ENCODE measurements around the gene KRT23.

Gene KRT23

GRCh38 chr17:40951011-40951622 lies 13.7 kb upstream of the KRT23 start:
- TF ChIP-seq TCF7L2 (IDR thresholded peaks at IDR 0.05; ENCODE audit: borderline replicate concordance, low read depth, low read length) (no peak), ZNF211 (tag by site-specific recombination; IDR thresholded peaks at IDR 0.05; ENCODE audit: low read depth) (no peak), ZNF155 (tag by site-specific recombination; IDR thresholded peaks at IDR 0.05) (no peak), ZNF423 (tag by site-specific recombination; IDR thresholded peaks at IDR 0.05) (no peak), RBAK (tag by site-specific recombination; IDR thresholded peaks at IDR 0.05) (no peak), ZNF560 (tag by site-specific recombination; IDR thresholded peaks at IDR 0.05; ENCODE audit: borderline replicate concordance) (no peak), ZNF280C (tag by site-specific recombination; IDR thresholded peaks at IDR 0.05) (no peak), ZNF585B (tag by site-specific recombination; IDR thresholded peaks at IDR 0.05) (no peak), SALL2 (tag by site-specific recombination; IDR thresholded peaks at IDR 0.05; ENCODE audit: borderline replicate concordance) (no peak), ZNF426 (tag by site-specific recombination; IDR thresholded peaks at IDR 0.05) (no peak), ZNF184 (tag by site-specific recombination; IDR thresholded peaks at IDR 0.05) (no peak), ZNF146 (tag by site-specific recombination; IDR thresholded peaks at IDR 0.05) (no peak), ZNF571 (tag by site-specific recombination; IDR thresholded peaks at IDR 0.05) (no peak), ZNF350 (tag by site-specific recombination; IDR thresholded peaks at IDR 0.05) (no peak), ZBTB21 (tag by site-specific recombination; IDR thresholded peaks at IDR 0.05) (no peak)
- TF ChIP-seq, protein P1, sequence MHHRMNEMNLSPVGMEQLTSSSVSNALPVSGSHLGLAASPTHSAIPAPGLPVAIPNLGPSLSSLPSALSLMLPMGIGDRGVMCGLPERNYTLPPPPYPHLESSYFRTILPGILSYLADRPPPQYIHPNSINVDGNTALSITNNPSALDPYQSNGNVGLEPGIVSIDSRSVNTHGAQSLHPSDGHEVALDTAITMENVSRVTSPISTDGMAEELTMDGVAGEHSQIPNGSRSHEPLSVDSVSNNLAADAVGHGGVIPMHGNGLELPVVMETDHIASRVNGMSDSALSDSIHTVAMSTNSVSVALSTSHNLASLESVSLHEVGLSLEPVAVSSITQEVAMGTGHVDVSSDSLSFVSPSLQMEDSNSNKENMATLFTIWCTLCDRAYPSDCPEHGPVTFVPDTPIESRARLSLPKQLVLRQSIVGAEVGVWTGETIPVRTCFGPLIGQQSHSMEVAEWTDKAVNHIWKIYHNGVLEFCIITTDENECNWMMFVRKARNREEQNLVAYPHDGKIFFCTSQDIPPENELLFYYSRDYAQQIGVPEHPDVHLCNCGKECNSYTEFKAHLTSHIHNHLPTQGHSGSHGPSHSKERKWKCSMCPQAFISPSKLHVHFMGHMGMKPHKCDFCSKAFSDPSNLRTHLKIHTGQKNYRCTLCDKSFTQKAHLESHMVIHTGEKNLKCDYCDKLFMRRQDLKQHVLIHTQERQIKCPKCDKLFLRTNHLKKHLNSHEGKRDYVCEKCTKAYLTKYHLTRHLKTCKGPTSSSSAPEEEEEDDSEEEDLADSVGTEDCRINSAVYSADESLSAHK (tag by site-specific recombination; IDR thresholded peaks at IDR 0.05): no peak
- H3K9me3 ChIP-seq (ENCODE audit: control insufficient read depth, insufficient read depth, low read depth, low read length): no peaks in the 10 kb centered on the region
- no peak overlapping the region for H3K27ac ChIP-seq (ENCODE audit: extremely low read depth, low read depth, low read length)
- H3K4me3 ChIP-seq (ENCODE audit: low read depth, low read length): no peak overlapping the region
- H3K36me3 ChIP-seq (ENCODE audit: control insufficient read depth in 2 of 2, insufficient read depth in 1 of 2, low read length in 2 of 2): no peaks in the 10 kb centered on the region
- CTCF ChIA-PET: no interaction called here
- POLR2A ChIA-PET: no interaction called here
- H3K4me1 ChIP-seq (ENCODE audit: control insufficient read depth, insufficient read depth, low read length): no peaks in the 10 kb centered on the region

DNA sequence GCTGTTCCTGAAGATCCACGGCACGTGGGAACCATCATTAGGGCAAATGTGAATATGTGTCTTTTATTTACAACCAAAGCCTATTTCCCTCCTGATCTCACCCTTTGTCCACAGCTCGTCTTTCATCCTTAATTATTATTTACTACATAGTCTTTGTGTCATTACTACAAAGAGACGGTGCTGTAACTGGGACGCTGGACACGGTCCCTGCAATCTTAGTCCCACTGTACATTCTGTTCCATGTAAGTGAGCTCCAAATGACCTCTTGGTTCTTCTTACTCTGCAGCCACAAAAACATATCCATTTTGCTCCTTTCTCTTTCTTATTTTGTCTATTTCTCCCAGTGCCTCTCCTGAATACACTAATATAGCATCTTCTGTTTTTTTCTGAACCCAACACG lies 12.7 kb upstream of the KRT23 start:
- TF ChIP-seq HOXC10 (CRISPR knock-in tag; IDR thresholded peaks at IDR 0.05): no peak
- TF ChIP-seq, protein P2, sequence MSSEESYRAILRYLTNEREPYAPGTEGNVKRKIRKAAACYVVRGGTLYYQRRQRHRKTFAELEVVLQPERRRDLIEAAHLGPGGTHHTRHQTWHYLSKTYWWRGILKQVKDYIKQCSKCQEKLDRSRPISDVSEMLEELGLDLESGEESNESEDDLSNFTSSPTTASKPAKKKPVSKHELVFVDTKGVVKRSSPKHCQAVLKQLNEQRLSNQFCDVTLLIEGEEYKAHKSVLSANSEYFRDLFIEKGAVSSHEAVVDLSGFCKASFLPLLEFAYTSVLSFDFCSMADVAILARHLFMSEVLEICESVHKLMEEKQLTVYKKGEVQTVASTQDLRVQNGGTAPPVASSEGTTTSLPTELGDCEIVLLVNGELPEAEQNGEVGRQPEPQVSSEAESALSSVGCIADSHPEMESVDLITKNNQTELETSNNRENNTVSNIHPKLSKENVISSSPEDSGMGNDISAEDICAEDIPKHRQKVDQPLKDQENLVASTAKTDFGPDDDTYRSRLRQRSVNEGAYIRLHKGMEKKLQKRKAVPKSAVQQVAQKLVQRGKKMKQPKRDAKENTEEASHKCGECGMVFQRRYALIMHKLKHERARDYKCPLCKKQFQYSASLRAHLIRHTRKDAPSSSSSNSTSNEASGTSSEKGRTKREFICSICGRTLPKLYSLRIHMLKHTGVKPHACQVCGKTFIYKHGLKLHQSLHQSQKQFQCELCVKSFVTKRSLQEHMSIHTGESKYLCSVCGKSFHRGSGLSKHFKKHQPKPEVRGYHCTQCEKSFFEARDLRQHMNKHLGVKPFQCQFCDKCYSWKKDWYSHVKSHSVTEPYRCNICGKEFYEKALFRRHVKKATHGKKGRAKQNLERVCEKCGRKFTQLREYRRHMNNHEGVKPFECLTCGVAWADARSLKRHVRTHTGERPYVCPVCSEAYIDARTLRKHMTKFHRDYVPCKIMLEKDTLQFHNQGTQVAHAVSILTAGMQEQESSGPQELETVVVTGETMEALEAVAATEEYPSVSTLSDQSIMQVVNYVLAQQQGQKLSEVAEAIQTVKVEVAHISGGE (tag by site-specific recombination; conservative IDR thresholded peaks at IDR 0.05; ENCODE audit: low read depth): no peak
- TF ChIP-seq ZNF664 (tag by site-specific recombination; IDR thresholded peaks at IDR 0.05): no peak
- no peak for TF ChIP-seq ZNF391 (tag by site-specific recombination; IDR thresholded peaks at IDR 0.05; ENCODE audit: borderline replicate concordance, low read depth)
- no peak for TF ChIP-seq ZNF19 (tag by site-specific recombination; IDR thresholded peaks at IDR 0.05; ENCODE audit: low read depth)
- no peak for TF ChIP-seq ZNF16 (tag by site-specific recombination; IDR thresholded peaks at IDR 0.05; ENCODE audit: low read depth)
- no peak for TF ChIP-seq ZNF433 (tag by site-specific recombination; IDR thresholded peaks at IDR 0.05; ENCODE audit: low read depth)
- TF ChIP-seq ZFP41 (tag by site-specific recombination; IDR thresholded peaks at IDR 0.05; ENCODE audit: borderline replicate concordance): no peak
- TF ChIP-seq ZNF48 (tag by site-specific recombination; IDR thresholded peaks at IDR 0.05): no peak
- no peak for TF ChIP-seq OVOL3 (tag by site-specific recombination; IDR thresholded peaks at IDR 0.05)
- TF ChIP-seq, protein P3, sequence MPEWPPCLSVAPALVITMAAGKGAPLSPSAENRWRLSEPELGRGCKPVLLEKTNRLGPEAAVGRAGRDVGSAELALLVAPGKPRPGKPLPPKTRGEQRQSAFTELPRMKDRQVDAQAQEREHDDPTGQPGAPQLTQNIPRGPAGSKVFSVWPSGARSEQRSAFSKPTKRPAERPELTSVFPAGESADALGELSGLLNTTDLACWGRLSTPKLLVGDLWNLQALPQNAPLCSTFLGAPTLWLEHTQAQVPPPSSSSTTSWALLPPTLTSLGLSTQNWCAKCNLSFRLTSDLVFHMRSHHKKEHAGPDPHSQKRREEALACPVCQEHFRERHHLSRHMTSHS (tag by site-specific recombination; IDR thresholded peaks at IDR 0.05): no peak
- TF ChIP-seq ZNF555 (tag by site-specific recombination; conservative IDR thresholded peaks at IDR 0.05): no peak
- TF ChIP-seq ZNF184 (tag by site-specific recombination; IDR thresholded peaks at IDR 0.05): no peak
- ChIA-PET CTCF (interaction anchor here (0.6 to 1.0 kb wide), 2 partner anchors 11 to 402 kb away, joined by 3 read pairs; no protein-coding TSS in a partner anchor), POLR2A (no interaction called here)
- H3K4me1 ChIP-seq (ENCODE audit: control insufficient read depth, insufficient read depth, low read length): no peaks in the 10 kb centered on the region
- H3K27ac ChIP-seq (ENCODE audit: extremely low read depth, low read depth, low read length): no peak overlapping the region
- H3K36me3 ChIP-seq (ENCODE audit: control insufficient read depth in 2 of 2, insufficient read depth in 1 of 2, low read length in 2 of 2): no peaks in the 10 kb centered on the region
- H3K9me3 ChIP-seq (ENCODE audit: control insufficient read depth, insufficient read depth, low read depth, low read length): no peaks in the 10 kb centered on the region
- H3K4me3 ChIP-seq (ENCODE audit: low read depth, low read length): no peak overlapping the region

Measured in HEK293 (cell line).